Measurements from ENCODE around the gene GSE1. TPM values are rescaled to one million over a fixed set of nuclear protein-coding genes. Genes with fewer than 3 reads are reported as not detected.

The GSE1 gene
- total and polyA plus RNA-seq, 9 of the 15 experiments (the other 6 are each of a cell fraction or from before 2014, with no cell fraction given): 12.2 to 244 (median 57.9) TPM

DNA sequence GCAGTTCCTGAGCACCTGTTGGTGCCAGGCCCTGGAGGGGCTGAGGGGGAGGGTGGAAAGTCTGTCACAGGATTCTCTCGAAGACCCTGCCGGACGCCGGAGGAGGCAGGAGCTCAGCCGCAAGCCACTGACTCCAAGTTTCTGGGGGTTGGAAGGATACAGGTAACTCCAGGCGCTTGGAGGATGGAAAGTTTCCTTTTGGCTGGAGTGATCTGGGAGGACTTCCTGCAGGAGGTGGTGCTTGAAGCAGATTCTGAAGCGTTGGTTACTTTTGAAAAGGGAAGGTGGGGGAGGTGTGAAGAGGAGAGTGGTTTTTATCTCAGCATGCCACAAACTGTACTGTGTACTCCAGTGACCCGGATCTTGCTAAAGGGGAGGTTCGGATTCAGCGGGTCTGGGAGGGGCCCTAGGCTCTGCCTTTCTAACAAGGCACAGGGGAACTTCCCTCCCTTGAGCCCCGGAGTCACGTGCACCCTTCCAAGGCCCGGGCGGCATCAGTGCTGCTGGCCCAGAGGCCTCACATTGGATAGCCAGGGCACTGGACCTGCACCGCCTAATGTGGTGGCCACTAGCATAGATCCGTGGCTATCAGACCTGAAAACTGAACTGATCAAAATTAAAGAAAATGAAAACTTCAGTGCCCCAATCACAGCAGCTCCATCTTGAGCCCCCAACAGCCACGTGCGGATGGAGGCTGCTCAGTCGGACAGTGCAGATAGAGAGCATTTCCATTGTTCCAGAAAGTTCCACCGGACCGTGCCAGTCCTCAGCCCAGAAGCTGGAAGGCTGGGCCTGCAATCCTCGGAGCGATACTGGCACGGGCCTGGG lies 42.2 kb upstream of the GSE1 start (continued):
- TF ChIP-seq TBL1XR1 (IDR thresholded peaks at IDR 0.05; ENCODE audit: low read length in 2 of 2) (peak; percentile 77 to 93; a peak in 3 of 4 replicates), SNIP1 (IDR thresholded peaks at IDR 0.05; ENCODE audit: low read depth) (no peak), BRF1 (IDR thresholded peaks at IDR 0.05; ENCODE audit: borderline replicate concordance, extremely low read depth, insufficient read length) (no peak), BRD4 (IDR thresholded peaks at IDR 0.05) (no peak), POLR2B (IDR thresholded peaks at IDR 0.05; ENCODE audit: low read depth, partially characterized antibody) (peak; percentile 42), KDM5B (IDR thresholded peaks at IDR 0.05; ENCODE audit: insufficient replicate concordance, low read depth, low read length) (no peak), RBM17 (IDR thresholded peaks at IDR 0.05; ENCODE audit: borderline replicate concordance, low read depth, low read length) (no peak), TAF1 (IDR thresholded peaks at IDR 0.05; ENCODE audit: control insufficient read depth, extremely low read depth, insufficient read depth, low read length, severe bottlenecking) (peak; percentile 24), YBX1 (IDR thresholded peaks at IDR 0.05) (no peak), KHSRP (IDR thresholded peaks at IDR 0.05) (no peak), FOSL1 (tag; conservative IDR thresholded peaks at IDR 0.05) (peak; percentile 57; the same call in 1 of the 2 replicates)
- TF ChIP-seq, protein P1, sequence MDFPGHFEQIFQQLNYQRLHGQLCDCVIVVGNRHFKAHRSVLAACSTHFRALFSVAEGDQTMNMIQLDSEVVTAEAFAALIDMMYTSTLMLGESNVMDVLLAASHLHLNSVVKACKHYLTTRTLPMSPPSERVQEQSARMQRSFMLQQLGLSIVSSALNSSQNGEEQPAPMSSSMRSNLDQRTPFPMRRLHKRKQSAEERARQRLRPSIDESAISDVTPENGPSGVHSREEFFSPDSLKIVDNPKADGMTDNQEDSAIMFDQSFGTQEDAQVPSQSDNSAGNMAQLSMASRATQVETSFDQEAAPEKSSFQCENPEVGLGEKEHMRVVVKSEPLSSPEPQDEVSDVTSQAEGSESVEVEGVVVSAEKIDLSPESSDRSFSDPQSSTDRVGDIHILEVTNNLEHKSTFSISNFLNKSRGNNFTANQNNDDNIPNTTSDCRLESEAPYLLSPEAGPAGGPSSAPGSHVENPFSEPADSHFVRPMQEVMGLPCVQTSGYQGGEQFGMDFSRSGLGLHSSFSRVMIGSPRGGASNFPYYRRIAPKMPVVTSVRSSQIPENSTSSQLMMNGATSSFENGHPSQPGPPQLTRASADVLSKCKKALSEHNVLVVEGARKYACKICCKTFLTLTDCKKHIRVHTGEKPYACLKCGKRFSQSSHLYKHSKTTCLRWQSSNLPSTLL (IDR thresholded peaks at IDR 0.05): no peak
- TF ChIP-seq, protein P2, sequence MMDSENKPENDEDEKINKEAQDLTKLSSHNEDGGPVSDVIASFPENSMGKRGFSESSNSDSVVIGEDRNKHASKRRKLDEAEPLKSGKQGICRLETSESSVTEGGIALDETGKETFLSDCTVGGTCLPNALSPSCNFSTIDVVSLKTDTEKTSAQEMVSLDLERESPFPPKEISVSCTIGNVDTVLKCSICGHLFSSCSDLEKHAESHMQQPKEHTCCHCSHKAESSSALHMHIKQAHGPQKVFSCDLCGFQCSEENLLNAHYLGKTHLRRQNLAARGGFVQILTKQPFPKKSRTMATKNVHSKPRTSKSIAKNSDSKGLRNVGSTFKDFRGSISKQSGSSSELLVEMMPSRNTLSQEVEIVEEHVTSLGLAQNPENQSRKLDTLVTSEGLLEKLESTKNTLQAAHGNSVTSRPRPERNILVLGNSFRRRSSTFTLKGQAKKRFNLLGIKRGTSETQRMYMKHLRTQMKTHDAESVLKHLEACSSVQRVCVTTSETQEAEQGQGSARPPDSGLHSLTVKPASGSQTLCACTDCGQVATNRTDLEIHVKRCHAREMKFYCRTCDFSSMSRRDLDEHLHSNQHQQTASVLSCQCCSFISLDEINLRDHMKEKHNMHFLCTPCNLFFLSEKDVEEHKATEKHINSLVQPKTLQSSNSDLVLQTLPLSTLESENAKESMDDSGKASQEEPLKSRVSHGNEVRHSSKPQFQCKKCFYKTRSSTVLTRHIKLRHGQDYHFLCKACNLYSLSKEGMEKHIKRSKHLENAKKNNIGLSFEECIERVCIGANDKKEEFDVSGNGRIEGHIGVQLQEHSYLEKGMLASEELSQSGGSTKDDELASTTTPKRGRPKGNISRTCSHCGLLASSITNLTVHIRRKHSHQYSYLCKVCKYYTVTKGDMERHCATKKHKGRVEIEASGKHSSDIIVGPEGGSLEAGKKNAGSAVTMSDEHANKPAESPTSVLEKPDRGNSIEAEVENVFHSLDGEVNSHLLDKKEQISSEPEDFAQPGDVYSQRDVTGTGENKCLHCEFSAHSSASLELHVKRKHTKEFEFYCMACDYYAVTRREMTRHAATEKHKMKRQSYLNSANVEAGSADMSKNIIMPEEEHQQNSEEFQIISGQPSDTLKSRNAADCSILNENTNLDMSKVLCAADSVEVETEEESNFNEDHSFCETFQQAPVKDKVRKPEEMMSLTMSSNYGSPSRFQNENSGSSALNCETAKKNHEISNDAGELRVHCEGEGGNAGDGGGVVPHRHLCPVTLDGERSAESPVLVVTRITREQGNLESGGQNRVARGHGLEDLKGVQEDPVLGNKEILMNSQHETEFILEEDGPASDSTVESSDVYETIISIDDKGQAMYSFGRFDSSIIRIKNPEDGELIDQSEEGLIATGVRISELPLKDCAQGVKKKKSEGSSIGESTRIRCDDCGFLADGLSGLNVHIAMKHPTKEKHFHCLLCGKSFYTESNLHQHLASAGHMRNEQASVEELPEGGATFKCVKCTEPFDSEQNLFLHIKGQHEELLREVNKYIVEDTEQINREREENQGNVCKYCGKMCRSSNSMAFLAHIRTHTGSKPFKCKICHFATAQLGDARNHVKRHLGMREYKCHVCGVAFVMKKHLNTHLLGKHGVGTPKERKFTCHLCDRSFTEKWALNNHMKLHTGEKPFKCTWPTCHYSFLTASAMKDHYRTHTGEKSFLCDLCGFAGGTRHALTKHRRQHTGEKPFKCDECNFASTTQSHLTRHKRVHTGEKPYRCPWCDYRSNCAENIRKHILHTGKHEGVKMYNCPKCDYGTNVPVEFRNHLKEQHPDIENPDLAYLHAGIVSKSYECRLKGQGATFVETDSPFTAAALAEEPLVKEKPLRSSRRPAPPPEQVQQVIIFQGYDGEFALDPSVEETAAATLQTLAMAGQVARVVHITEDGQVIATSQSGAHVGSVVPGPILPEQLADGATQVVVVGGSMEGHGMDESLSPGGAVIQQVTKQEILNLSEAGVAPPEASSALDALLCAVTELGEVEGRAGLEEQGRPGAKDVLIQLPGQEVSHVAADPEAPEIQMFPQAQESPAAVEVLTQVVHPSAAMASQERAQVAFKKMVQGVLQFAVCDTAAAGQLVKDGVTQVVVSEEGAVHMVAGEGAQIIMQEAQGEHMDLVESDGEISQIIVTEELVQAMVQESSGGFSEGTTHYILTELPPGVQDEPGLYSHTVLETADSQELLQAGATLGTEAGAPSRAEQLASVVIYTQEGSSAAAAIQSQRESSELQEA (IDR thresholded peaks at IDR 0.05; ENCODE audit: low read depth): no peak
- TF ChIP-seq, protein P3, sequence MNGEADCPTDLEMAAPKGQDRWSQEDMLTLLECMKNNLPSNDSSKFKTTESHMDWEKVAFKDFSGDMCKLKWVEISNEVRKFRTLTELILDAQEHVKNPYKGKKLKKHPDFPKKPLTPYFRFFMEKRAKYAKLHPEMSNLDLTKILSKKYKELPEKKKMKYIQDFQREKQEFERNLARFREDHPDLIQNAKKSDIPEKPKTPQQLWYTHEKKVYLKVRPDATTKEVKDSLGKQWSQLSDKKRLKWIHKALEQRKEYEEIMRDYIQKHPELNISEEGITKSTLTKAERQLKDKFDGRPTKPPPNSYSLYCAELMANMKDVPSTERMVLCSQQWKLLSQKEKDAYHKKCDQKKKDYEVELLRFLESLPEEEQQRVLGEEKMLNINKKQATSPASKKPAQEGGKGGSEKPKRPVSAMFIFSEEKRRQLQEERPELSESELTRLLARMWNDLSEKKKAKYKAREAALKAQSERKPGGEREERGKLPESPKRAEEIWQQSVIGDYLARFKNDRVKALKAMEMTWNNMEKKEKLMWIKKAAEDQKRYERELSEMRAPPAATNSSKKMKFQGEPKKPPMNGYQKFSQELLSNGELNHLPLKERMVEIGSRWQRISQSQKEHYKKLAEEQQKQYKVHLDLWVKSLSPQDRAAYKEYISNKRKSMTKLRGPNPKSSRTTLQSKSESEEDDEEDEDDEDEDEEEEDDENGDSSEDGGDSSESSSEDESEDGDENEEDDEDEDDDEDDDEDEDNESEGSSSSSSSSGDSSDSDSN (IDR thresholded peaks at IDR 0.05; ENCODE audit: borderline replicate concordance in 1 of 2, low read depth in 2 of 2, low read length in 2 of 2): 0 out of 4 replicates have a peak, but pooled peaks of 1 of the 2 experiments have one; percentile 27
